OCI-LY1 (cell line): Measurements from ENCODE around the gene PPEF2.

Experiments
- EZH2 ChIP-seq: fragments of 200-600 bp; sonication (generic), shearing (Covaris generic); IDR thresholded peaks from 2 replicates; pipeline ENCODE4 v1.8.0; 2017; ENCODE audit warnings: borderline replicate concordance, mixed run types, mild to moderate bottlenecking, antibody characterized with exemption, low read length, moderate library complexity, mixed read lengths
- TF ChIP-seq, protein P1 (sequence below): fragments of 200-600 bp; sonication (generic), shearing (Covaris generic); IDR thresholded peaks from 2 replicates; pipeline ENCODE4 v1.5.1; 2017; ENCODE audit warnings: mild to moderate bottlenecking, antibody characterized with exemption, low read length, moderate library complexity, mixed read lengths

DNA sequence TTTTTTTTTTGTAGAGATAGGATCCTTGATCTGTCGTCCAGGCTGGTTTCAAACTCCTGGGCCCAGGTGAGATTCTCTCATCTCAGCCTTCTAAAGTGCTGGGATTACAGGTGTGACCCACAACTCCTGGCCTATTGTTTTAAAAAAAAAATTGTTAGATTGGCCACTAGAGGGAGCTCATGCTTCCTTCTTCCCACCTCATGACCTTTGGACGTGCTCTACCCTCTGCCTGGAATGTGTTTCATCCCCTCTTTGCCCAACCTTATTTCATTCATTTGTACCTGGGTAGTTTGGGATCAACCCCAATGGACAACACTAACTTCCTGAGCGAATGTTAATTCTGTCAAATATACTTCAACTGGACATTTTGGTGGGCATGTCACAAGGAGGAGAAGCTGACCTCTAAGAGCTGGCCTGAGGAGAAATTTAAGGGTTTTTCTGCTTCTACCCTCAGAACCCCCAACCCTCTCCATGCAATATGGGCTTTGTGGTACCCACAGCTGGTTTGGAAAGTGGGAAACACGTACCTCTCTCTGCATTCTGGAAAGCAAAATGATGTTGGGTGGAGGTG, 6.4 kb downstream of the PPEF2 start:
- TF ChIP-seq, protein P1, sequence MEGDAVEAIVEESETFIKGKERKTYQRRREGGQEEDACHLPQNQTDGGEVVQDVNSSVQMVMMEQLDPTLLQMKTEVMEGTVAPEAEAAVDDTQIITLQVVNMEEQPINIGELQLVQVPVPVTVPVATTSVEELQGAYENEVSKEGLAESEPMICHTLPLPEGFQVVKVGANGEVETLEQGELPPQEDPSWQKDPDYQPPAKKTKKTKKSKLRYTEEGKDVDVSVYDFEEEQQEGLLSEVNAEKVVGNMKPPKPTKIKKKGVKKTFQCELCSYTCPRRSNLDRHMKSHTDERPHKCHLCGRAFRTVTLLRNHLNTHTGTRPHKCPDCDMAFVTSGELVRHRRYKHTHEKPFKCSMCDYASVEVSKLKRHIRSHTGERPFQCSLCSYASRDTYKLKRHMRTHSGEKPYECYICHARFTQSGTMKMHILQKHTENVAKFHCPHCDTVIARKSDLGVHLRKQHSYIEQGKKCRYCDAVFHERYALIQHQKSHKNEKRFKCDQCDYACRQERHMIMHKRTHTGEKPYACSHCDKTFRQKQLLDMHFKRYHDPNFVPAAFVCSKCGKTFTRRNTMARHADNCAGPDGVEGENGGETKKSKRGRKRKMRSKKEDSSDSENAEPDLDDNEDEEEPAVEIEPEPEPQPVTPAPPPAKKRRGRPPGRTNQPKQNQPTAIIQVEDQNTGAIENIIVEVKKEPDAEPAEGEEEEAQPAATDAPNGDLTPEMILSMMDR: peak; percentile 69
- no peak for TF ChIP-seq EZH2
